ENCODE measurements around the gene IFNAR2.

GRCh38 chr21:33205476-33205875, 24.3 kb upstream of the IFNAR2 start:
- no peak for TF ChIP-seq POLR2A (IDR thresholded peaks at IDR 0.05; ENCODE audit: extremely low read depth, insufficient read length)
- TF ChIP-seq, protein P1, sequence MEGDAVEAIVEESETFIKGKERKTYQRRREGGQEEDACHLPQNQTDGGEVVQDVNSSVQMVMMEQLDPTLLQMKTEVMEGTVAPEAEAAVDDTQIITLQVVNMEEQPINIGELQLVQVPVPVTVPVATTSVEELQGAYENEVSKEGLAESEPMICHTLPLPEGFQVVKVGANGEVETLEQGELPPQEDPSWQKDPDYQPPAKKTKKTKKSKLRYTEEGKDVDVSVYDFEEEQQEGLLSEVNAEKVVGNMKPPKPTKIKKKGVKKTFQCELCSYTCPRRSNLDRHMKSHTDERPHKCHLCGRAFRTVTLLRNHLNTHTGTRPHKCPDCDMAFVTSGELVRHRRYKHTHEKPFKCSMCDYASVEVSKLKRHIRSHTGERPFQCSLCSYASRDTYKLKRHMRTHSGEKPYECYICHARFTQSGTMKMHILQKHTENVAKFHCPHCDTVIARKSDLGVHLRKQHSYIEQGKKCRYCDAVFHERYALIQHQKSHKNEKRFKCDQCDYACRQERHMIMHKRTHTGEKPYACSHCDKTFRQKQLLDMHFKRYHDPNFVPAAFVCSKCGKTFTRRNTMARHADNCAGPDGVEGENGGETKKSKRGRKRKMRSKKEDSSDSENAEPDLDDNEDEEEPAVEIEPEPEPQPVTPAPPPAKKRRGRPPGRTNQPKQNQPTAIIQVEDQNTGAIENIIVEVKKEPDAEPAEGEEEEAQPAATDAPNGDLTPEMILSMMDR (IDR thresholded peaks at IDR 0.05; ENCODE audit: low read depth, low read length) = no peak
- TF ChIP-seq MYC (IDR thresholded peaks at IDR 0.05; ENCODE audit: low read depth, low read length) = no peak
- TF ChIP-seq MAX (IDR thresholded peaks at IDR 0.05; ENCODE audit: low read depth, low read length) = no peak

All from NB4 (cell line).